Stimulated activated CD4-positive, alpha-beta T cell treated with anti-CD3 and anti-CD28 coated beads, Interleukin-1b, Interleukin-23, amount 100 ng/mL, for 48 hours (primary cell): ENCODE measurements around the gene SHANK2.

Experiments used
- DNase-seq: peaks from one replicate; pipeline ENCODE4 v3.0.0-alpha.2; 2020

Gene SHANK2

GRCh38 chr11:71268706-71269321 lies 16.4 kb upstream of the SHANK2 start:
- no peak for DNase-seq

GRCh38 chr11:71267807-71268421 lies 15.5 kb upstream of the SHANK2 start:
- no peak for DNase-seq

GRCh38 chr11:71266114-71266833 lies 13.9 kb upstream of the SHANK2 start:
- no peak for DNase-seq

- no peak for DNase-seq
These were observed 13.2 kb upstream of the SHANK2 start for GRCh38 chr11:71265559-71266092.

GRCh38 chr11:71263386-71263785 lies 11.0 kb upstream of the SHANK2 start:
- no peak for DNase-seq

GRCh38 chr11:71255800-71256479 lies 3.6 kb upstream of the SHANK2 start:
- no peak for DNase-seq

GRCh38 chr11:71255323-71255722 lies 2.9 kb upstream of the SHANK2 start:
- DNase-seq, result no peak

GRCh38 chr11:71253794-71254193 lies 1.4 kb upstream of the SHANK2 start:
- DNase-seq, result no peak

GRCh38 chr11:71252770-71253730 lies 673 bp upstream of the SHANK2 start:
- no peak for DNase-seq

- DNase-seq, result no peak
These were observed 562 bp downstream of the SHANK2 start for GRCh38 chr11:71251761-71252268.

GRCh38 chr11:71251151-71251721 lies 1.1 kb downstream of the SHANK2 start:
- no peak for DNase-seq

- DNase-seq, result no peak
These were observed 1.7 kb downstream of the SHANK2 start for GRCh38 chr11:71250523-71251150.

GRCh38 chr11:71249301-71249700 lies 3.1 kb downstream of the SHANK2 start:
- DNase-seq, result no peak

- DNase-seq, result no peak
These were observed 3.7 kb downstream of the SHANK2 start for GRCh38 chr11:71248656-71249055.

GRCh38 chr11:71248251-71248570 lies 4.2 kb downstream of the SHANK2 start:
- no peak for DNase-seq

GRCh38 chr11:71247551-71248250 lies 4.7 kb downstream of the SHANK2 start:
- DNase-seq, result no peak

- no peak for DNase-seq
These were observed 5.8 kb downstream of the SHANK2 start for GRCh38 chr11:71246559-71246958.

- no peak for DNase-seq
These were observed 6.6 kb downstream of the SHANK2 start for GRCh38 chr11:71245601-71246391.

GRCh38 chr11:71244116-71244810 lies 8.1 kb downstream of the SHANK2 start:
- no peak for DNase-seq
